ENCODE measurements around the gene ANXA2. TPM values are rescaled to one million over a fixed set of nuclear protein-coding genes. Genes with fewer than 3 reads are reported as not detected.

Gene ANXA2
- total RNA-seq, 4 donors from 2014 or later = 896 to 1,792 (median 1,413) TPM

- TF ChIP-seq CTCF (IDR thresholded peaks at IDR 0.05; ENCODE audit: low read depth) = no peak
Measured at GRCh38 chr15:60301024-60301423, 96.8 kb downstream of the ANXA2 start.

- TF ChIP-seq CTCF (IDR thresholded peaks at IDR 0.05; ENCODE audit: low read depth) = no peak
Measured at GRCh38 chr15:60299452-60300047, 98.2 kb downstream of the ANXA2 start.

Small RNA genes lying within 50 kb of the gene (small RNA-seq; reads per million reads assigned to genes)
- gene AC087385.3 = not detected

Other genes with a start within 250 kb of the ANXA2 start
- 10 to 100 TPM; 26.0 to 64.2 (median 36.2) TPM for gene ICE2, start 81.2 kb upstream of the ANXA2 start, total RNA-seq